ENCODE results near the gene RBM20.

The RBM20 gene

GRCh38 chr10:110834629-110835301 lies 190.6 kb downstream of the RBM20 start:
- H3K4me3 ChIP-seq (ENCODE audit: low read depth, low read length) = no peak overlapping the region
- ChIA-PET CTCF (no interaction called here), POLR2A (no interaction called here)
- no peak for DNase-seq (ENCODE audit: low read depth, low spot score)
- no peak for TF ChIP-seq CTCF (IDR thresholded peaks at IDR 0.05; ENCODE audit: insufficient read depth, low read length, missing control alignments)

GRCh38 chr10:110835841-110836240 lies 191.7 kb downstream of the RBM20 start:
- no peak overlapping the region for H3K4me3 ChIP-seq (ENCODE audit: low read depth, low read length)
- no peak for TF ChIP-seq CTCF (IDR thresholded peaks at IDR 0.05; ENCODE audit: insufficient read depth, low read length, missing control alignments)
- CTCF ChIA-PET = no interaction called here
- no peak for DNase-seq (ENCODE audit: low read depth, low spot score)
- POLR2A ChIA-PET = no interaction called here

- H3K4me3 ChIP-seq (ENCODE audit: low read depth, low read length) = no peak overlapping the region
- DNase-seq (ENCODE audit: low read depth, low spot score) = no peak
- no peak for TF ChIP-seq CTCF (IDR thresholded peaks at IDR 0.05; ENCODE audit: insufficient read depth, low read length, missing control alignments)
- ChIA-PET POLR2A (interaction anchor here (1.0 kb wide), 1 partner anchor 35 kb away, joined by 3 read pairs; no protein-coding TSS in a partner anchor), CTCF (interaction anchor here (1.5 kb wide), 1 partner anchor 16 kb away, joined by 3 read pairs; no protein-coding TSS in a partner anchor)
Measured at GRCh38 chr10:110836706-110837105, 192.6 kb downstream of the RBM20 start.

GRCh38 chr10:110837418-110838171 lies 193.5 kb downstream of the RBM20 start:
- CTCF ChIA-PET = interaction anchor here (1.5 kb wide), 2 partner anchors 14 to 16 kb away, joined by 3 read pairs; no protein-coding TSS in a partner anchor
- TF ChIP-seq CTCF (IDR thresholded peaks at IDR 0.05; ENCODE audit: insufficient read depth, low read length, missing control alignments) = no peak
- DNase-seq (ENCODE audit: low read depth, low spot score) = no peak
- POLR2A ChIA-PET = interaction anchor here (1.0 kb wide), 1 partner anchor 34 kb away, joined by 3 read pairs; no protein-coding TSS in a partner anchor
- no peak overlapping the region for H3K4me3 ChIP-seq (ENCODE audit: low read depth, low read length)

GRCh38 chr10:110840225-110840922 lies 196.2 kb downstream of the RBM20 start:
- ChIA-PET CTCF (no interaction called here), POLR2A (no interaction called here)
- H3K4me3 ChIP-seq (ENCODE audit: low read depth, low read length) = no peak overlapping the region
- DNase-seq (ENCODE audit: low read depth, low spot score) = no peak
- no peak for TF ChIP-seq CTCF (IDR thresholded peaks at IDR 0.05; ENCODE audit: insufficient read depth, low read length, missing control alignments)

- TF ChIP-seq CTCF (IDR thresholded peaks at IDR 0.05; ENCODE audit: insufficient read depth, low read length, missing control alignments) = no peak
- DNase-seq (ENCODE audit: low read depth, low spot score) = no peak
- POLR2A ChIA-PET = no interaction called here
- CTCF ChIA-PET = no interaction called here
- no peak overlapping the region for H3K4me3 ChIP-seq (ENCODE audit: low read depth, low read length)
Measured at GRCh38 chr10:110840923-110841428, 196.8 kb downstream of the RBM20 start.

Measured in AG04449 (cell line).